ENCODE data around the gene KIAA0825.

DNA sequence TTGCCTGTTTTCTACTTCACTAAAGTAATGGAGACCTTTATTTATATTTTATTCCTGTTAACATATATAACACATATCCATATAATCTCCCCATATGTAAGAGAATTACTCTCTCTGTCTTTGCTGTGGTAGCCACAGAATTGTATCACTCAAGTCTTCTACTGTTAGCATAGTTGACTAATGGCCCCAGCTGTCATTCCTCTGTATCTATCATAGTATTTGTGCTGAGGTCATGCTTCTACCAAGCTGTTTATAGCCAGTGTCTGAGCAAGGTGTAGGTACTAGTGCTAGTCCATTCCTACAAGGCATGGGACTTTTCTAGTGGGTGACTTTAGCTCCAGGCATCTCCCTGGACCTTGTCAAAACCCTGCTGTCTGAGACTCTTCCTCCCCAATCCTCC lies 244.1 kb downstream of the KIAA0825 start:
- TF ChIP-seq, protein P1, sequence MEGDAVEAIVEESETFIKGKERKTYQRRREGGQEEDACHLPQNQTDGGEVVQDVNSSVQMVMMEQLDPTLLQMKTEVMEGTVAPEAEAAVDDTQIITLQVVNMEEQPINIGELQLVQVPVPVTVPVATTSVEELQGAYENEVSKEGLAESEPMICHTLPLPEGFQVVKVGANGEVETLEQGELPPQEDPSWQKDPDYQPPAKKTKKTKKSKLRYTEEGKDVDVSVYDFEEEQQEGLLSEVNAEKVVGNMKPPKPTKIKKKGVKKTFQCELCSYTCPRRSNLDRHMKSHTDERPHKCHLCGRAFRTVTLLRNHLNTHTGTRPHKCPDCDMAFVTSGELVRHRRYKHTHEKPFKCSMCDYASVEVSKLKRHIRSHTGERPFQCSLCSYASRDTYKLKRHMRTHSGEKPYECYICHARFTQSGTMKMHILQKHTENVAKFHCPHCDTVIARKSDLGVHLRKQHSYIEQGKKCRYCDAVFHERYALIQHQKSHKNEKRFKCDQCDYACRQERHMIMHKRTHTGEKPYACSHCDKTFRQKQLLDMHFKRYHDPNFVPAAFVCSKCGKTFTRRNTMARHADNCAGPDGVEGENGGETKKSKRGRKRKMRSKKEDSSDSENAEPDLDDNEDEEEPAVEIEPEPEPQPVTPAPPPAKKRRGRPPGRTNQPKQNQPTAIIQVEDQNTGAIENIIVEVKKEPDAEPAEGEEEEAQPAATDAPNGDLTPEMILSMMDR (IDR thresholded peaks at IDR 0.05), result no peak
- TF ChIP-seq POLR2A (IDR thresholded peaks at IDR 0.05), result no peak

All from Peyer's patch (tissue), 4 donors.